Measurements from ENCODE around the gene TEAD4.

TEAD4 gene

DNA sequence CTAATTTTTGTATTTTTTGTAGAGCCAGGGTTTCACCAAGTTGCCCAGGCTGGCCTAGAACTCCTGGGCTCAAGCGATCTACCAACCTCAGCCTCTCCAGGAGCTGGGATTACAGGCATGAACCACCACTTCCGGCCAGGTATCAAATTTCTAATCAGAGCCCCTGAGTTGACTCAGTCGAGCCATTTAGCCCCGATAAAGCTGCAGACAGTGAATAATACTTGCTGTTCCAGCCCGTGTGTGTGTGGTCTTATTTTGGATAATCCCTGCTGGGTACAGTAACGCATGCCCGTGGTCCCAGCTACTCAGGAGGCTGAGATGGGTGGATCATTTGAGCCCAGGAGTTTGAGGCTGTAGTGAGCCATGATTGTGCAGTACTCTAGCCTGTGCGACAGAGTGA, 57.0 kb downstream of the TEAD4 start:
- H3K4me1 ChIP-seq (ENCODE audit: control insufficient read depth, insufficient read depth, low read length): no peaks in the 10 kb centered on the region
- no peaks in the 10 kb centered on the region for H3K9me3 ChIP-seq (ENCODE audit: control insufficient read depth in 2 of 2, low read length in 2 of 2)
- no peak overlapping the region for H3K27ac ChIP-seq (ENCODE audit: low read length)
- no peak overlapping the region for H3K9ac ChIP-seq (ENCODE audit: low read length in 2 of 2)
- H3K4me3 ChIP-seq (ENCODE audit: low read length in 2 of 2): no peak overlapping the region
- H3K36me3 ChIP-seq (ENCODE audit: control insufficient read depth in 2 of 2, insufficient read depth in 2 of 2, low read length in 2 of 2): no peaks in the 10 kb centered on the region
- no peaks in the 10 kb centered on the region for H3K27me3 ChIP-seq (ENCODE audit: control insufficient read depth in 1 of 2, insufficient read depth in 2 of 2, low read length in 2 of 2)

DNA sequence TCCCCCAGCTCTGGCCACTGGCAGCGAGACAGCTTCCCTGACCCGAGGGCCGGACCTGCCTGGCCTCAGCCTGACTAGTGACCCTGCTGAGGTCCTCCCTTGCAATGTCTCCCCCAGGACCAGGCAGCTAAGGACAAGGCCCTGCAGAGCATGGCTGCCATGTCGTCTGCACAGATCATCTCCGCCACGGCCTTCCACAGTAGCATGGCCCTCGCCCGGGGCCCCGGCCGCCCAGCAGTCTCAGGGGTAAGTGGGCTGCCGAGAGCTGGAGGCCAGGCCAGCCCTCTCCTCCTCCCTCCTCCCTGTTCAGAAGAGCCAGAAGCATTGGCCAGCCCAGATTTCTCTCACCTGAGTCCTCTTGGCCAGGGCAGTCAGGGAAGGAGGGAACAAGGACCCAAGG, 58.1 kb downstream of the TEAD4 start:
- Histone ChIP-seq H3K36me3 (ENCODE audit: control insufficient read depth in 2 of 2, insufficient read depth in 2 of 2, low read length in 2 of 2) (peaks cover 0 to 2% of the 10 kb centered on the region in 2 donors), H3K27ac (ENCODE audit: low read length) (no peak overlapping the region), H3K4me1 (ENCODE audit: control insufficient read depth, insufficient read depth, low read length) (no peaks in the 10 kb centered on the region), H3K9me3 (ENCODE audit: control insufficient read depth in 2 of 2, low read length in 2 of 2) (no peaks in the 10 kb centered on the region), H3K9ac (ENCODE audit: low read length in 2 of 2) (no peak overlapping the region), H3K4me3 (ENCODE audit: low read length in 2 of 2) (no peak overlapping the region), H3K27me3 (ENCODE audit: control insufficient read depth in 1 of 2, insufficient read depth in 2 of 2, low read length in 2 of 2) (no peaks in the 10 kb centered on the region)

DNA sequence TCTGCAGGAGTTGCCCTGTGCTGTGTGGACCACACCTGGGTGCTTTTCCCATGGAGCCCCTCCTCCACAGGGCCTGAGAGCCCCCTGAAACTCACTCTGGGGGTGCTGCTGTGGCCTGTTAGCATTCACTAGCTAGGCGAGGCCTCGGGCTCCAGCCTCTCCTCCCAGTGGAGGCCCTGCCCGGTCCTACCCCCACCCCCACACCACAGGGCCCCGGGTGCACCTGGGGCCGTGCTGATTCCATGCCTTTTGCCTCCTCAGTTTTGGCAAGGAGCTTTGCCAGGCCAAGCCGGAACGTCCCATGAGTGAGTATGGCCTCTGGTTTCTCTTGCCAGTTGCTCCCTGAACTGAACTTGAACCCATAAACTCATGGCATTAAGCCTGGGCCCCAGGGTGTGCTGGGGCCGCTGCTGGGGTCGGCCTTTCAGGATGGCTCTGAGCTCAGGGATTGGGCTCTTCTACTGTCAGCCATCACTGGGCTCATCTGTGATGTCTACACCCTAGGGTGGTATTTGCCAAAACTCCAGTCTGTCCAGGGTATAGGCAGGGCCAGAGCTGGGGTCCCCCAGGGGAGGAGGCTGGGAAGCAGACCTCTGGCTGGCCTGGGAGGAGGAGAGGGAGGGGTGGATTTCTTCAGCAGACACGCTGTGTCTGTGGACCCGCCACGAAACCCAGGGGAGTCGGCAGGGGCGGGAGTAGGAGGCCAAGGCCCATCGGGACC, 59.2 kb downstream of the TEAD4 start:
- no peak overlapping the region for H3K27ac ChIP-seq (ENCODE audit: low read length)
- H3K9ac ChIP-seq (ENCODE audit: low read length in 2 of 2): no peak overlapping the region
- no peaks in the 10 kb centered on the region for H3K4me1 ChIP-seq (ENCODE audit: control insufficient read depth, insufficient read depth, low read length)
- no peak overlapping the region for H3K4me3 ChIP-seq (ENCODE audit: low read length in 2 of 2)
- no peaks in the 10 kb centered on the region for H3K27me3 ChIP-seq (ENCODE audit: control insufficient read depth in 1 of 2, insufficient read depth in 2 of 2, low read length in 2 of 2)
- peaks cover 0 to 2% of the 10 kb centered on the region in 2 donors for H3K36me3 ChIP-seq (ENCODE audit: control insufficient read depth in 2 of 2, insufficient read depth in 2 of 2, low read length in 2 of 2)
- H3K9me3 ChIP-seq (ENCODE audit: control insufficient read depth in 2 of 2, low read length in 2 of 2): no peaks in the 10 kb centered on the region

DNA sequence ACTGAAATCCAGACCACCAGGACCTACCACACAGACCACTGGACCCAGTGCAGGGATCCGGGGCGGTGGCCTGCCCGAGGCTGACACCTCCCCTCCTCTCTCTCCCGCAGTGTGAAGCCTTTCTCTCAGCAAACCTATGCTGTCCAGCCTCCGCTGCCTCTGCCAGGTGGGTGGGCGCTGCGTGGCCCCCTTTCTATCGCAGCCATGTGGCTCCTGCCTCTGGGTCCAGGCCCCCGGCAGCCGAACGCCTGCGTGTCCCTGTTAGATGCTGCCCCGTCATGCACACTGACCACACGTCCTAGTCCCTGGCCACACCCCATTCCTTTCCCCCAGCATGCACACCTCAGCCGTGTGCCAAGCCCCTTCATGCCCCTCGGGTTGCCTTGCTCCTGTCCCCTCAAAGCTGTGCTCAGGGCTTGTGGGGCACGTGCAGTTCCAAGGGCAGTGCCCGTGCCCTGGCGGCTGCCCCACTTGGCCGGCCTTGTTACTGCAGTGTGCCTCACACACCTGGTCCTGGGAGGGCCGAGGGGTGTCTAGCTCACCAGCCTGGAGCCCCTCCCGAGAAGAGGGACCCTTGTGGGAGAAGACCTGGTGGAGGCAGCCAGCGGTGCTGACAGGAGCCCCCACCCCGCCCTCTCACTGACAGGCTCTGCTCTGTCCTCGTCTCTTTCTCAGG, 59.9 kb downstream of the TEAD4 start:
- H3K4me3 ChIP-seq (ENCODE audit: low read length in 2 of 2): no peak overlapping the region

DNA sequence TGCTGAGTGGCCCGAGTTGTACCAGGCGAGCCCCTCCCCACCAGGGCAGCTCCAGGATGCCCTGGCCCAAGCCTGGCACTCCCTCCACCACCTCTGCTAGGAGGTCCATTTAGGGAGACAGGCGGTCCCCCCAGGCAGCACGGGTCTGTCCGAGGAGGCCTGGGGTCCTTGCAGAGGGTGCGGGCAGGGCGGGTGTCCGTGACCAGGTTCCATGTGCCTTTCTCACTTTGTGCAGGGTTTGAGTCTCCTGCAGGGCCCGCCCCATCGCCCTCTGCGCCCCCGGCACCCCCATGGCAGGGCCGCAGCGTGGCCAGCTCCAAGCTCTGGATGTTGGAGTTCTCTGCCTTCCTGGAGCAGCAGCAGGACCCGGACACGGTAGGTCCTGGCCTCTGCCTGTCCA, 61.2 kb downstream of the TEAD4 start:
- Histone ChIP-seq H3K4me3 (ENCODE audit: low read length in 2 of 2) (no peak overlapping the region), H3K4me1 (ENCODE audit: control insufficient read depth, insufficient read depth, low read length) (no peaks in the 10 kb centered on the region), H3K36me3 (ENCODE audit: control insufficient read depth in 2 of 2, insufficient read depth in 2 of 2, low read length in 2 of 2) (peaks cover 0 to 2% of the 10 kb centered on the region in 2 donors), H3K9ac (ENCODE audit: low read length in 2 of 2) (no peak overlapping the region), H3K27me3 (ENCODE audit: control insufficient read depth in 1 of 2, insufficient read depth in 2 of 2, low read length in 2 of 2) (no peaks in the 10 kb centered on the region), H3K9me3 (ENCODE audit: control insufficient read depth in 2 of 2, low read length in 2 of 2) (no peaks in the 10 kb centered on the region), H3K27ac (ENCODE audit: low read length) (no peak overlapping the region)

More for the DNA sequence above, 59.9 kb downstream of the TEAD4 start:
- no peaks in the 10 kb centered on the region for H3K9me3 ChIP-seq (ENCODE audit: control insufficient read depth in 2 of 2, low read length in 2 of 2)
- no peaks in the 10 kb centered on the region for H3K4me1 ChIP-seq (ENCODE audit: control insufficient read depth, insufficient read depth, low read length)
- no peaks in the 10 kb centered on the region for H3K27me3 ChIP-seq (ENCODE audit: control insufficient read depth in 1 of 2, insufficient read depth in 2 of 2, low read length in 2 of 2)
- no peak overlapping the region for H3K27ac ChIP-seq (ENCODE audit: low read length)
- H3K9ac ChIP-seq (ENCODE audit: low read length in 2 of 2): no peak overlapping the region
- H3K36me3 ChIP-seq (ENCODE audit: control insufficient read depth in 2 of 2, insufficient read depth in 2 of 2, low read length in 2 of 2): peaks cover 0 to 2% of the 10 kb centered on the region in 2 donors

DNA sequence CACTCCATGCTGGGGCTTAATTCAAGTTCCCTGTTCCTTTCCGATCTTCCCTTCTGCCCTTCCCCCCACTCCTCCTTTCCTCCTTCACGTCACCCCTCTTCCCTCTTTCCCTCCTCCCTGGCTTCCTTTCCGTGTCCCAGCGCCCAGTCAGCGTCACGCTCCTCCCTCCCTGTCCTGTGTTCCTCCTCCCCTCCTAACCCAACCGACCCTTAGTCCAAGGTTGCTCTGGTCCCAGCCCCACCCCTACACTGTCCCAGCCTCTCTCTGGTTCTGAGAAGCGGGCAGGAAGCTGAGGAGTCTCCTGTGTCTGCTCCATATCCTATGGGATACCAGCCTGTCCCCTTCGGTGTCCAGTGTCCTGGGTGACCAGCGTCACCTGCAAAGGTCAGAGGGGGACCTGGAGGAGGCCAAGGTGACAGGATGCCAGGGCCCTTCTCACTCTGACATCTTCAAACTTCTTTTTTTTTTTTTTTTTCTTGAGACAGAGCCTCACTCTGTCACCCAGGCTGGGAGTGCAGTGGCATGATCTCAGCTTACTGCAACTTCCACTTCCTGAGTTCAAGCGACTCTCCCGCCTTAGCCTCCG, 61.7 kb downstream of the TEAD4 start:
- H3K36me3 ChIP-seq (ENCODE audit: control insufficient read depth in 2 of 2, insufficient read depth in 2 of 2, low read length in 2 of 2): peaks cover 0 to 2% of the 10 kb centered on the region in 2 donors
- H3K27me3 ChIP-seq (ENCODE audit: control insufficient read depth in 1 of 2, insufficient read depth in 2 of 2, low read length in 2 of 2): no peaks in the 10 kb centered on the region
- no peak overlapping the region for H3K27ac ChIP-seq (ENCODE audit: low read length)
- no peak overlapping the region for H3K9ac ChIP-seq (ENCODE audit: low read length in 2 of 2)
- H3K9me3 ChIP-seq (ENCODE audit: control insufficient read depth in 2 of 2, low read length in 2 of 2): no peaks in the 10 kb centered on the region
- no peaks in the 10 kb centered on the region for H3K4me1 ChIP-seq (ENCODE audit: control insufficient read depth, insufficient read depth, low read length)
- no peak overlapping the region for H3K4me3 ChIP-seq (ENCODE audit: low read length in 2 of 2)

DNA sequence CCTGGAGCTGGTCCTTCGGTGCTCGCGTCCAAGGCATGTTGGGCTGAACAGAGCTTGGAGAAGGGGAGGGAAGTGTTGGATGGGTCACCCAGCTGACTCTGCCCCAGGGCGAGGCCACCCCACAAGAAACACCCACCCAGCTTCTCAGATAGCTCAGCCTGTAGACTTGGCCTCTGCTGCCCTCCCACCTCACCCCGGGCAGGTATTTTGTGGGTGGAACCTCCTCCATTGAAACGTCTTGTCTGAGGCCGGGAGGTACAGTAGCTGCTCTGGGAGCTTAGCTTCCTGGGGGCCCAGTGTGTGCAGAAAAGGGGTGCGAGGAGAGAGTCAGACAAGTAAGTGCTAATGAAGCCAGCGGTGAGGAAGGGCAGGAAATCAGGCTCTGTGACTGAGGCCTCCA, 63.2 kb downstream of the TEAD4 start:
- Histone ChIP-seq H3K4me1 (ENCODE audit: control insufficient read depth, insufficient read depth, low read length) (peaks cover 2% of the 10 kb centered on the region), H3K27me3 (ENCODE audit: control insufficient read depth in 1 of 2, insufficient read depth in 2 of 2, low read length in 2 of 2) (no peaks in the 10 kb centered on the region), H3K9ac (ENCODE audit: low read length in 2 of 2) (no peak overlapping the region), H3K9me3 (ENCODE audit: control insufficient read depth in 2 of 2, low read length in 2 of 2) (no peaks in the 10 kb centered on the region), H3K36me3 (ENCODE audit: control insufficient read depth in 2 of 2, insufficient read depth in 2 of 2, low read length in 2 of 2) (peaks cover 0 to 2% of the 10 kb centered on the region in 2 donors), H3K4me3 (ENCODE audit: low read length in 2 of 2) (no peak overlapping the region), H3K27ac (ENCODE audit: low read length) (no peak overlapping the region)

DNA sequence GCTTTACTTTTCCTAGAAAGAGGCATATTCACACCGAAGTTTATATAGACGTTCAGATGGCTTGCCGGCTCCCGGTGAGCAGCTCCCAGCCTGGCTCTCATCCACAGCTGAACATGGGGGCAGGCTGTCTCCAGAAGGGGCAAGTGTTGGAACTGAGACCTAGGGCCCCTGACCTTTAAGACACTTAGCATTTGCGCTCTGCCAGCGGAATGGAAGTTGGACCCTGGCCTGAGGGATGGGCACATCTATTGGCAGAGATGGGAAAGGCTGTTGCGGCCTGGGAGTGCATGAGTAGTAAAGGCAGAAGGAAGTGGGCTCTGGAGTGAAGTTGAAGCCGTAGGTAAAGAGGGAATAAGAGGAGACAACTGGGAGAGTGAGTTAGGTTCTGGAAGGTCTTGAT, 63.8 kb downstream of the TEAD4 start:
- H3K4me1 ChIP-seq (ENCODE audit: control insufficient read depth, insufficient read depth, low read length): peaks cover 2% of the 10 kb centered on the region
- peaks cover 0 to 2% of the 10 kb centered on the region in 2 donors for H3K36me3 ChIP-seq (ENCODE audit: control insufficient read depth in 2 of 2, insufficient read depth in 2 of 2, low read length in 2 of 2)
- H3K9me3 ChIP-seq (ENCODE audit: control insufficient read depth in 2 of 2, low read length in 2 of 2): no peaks in the 10 kb centered on the region
- H3K27me3 ChIP-seq (ENCODE audit: control insufficient read depth in 1 of 2, insufficient read depth in 2 of 2, low read length in 2 of 2): no peaks in the 10 kb centered on the region
- no peak overlapping the region for H3K9ac ChIP-seq (ENCODE audit: low read length in 2 of 2)
- no peak overlapping the region for H3K4me3 ChIP-seq (ENCODE audit: low read length in 2 of 2)
- H3K27ac ChIP-seq (ENCODE audit: low read length): no peak overlapping the region

DNA sequence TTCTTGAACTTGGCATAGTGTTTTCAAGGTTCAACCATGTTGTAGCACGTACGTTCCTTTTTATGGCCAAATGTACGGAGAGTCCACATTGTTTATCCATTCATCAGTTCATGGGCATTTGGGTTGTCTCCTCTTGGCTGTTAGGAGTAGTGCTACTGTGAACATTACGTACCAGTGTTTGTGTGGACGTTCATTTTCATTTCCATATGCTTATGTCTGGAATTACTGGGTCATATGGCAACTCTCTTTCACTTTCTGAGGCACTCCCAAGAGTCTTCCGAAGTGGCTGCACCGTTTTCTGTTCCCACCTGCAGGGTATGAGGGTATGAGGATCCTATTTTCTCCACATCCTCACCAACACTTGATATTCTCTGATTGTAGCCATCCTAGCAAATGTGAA, 68.9 kb downstream of the TEAD4 start:
- Histone ChIP-seq H3K9me3 (ENCODE audit: control insufficient read depth in 2 of 2, low read length in 2 of 2) (no peaks in the 10 kb centered on the region), H3K36me3 (ENCODE audit: control insufficient read depth in 2 of 2, insufficient read depth in 2 of 2, low read length in 2 of 2) (peaks cover 0 to 2% of the 10 kb centered on the region in 2 donors), H3K4me1 (ENCODE audit: control insufficient read depth, insufficient read depth, low read length) (peaks cover 2% of the 10 kb centered on the region), H3K9ac (ENCODE audit: low read length in 2 of 2) (no peak overlapping the region), H3K27me3 (ENCODE audit: control insufficient read depth in 1 of 2, insufficient read depth in 2 of 2, low read length in 2 of 2) (no peaks in the 10 kb centered on the region), H3K27ac (ENCODE audit: low read length) (no peak overlapping the region), H3K4me3 (ENCODE audit: low read length in 2 of 2) (peak overlapping the region in 1 of 2 donors; percentile 35)

DNA sequence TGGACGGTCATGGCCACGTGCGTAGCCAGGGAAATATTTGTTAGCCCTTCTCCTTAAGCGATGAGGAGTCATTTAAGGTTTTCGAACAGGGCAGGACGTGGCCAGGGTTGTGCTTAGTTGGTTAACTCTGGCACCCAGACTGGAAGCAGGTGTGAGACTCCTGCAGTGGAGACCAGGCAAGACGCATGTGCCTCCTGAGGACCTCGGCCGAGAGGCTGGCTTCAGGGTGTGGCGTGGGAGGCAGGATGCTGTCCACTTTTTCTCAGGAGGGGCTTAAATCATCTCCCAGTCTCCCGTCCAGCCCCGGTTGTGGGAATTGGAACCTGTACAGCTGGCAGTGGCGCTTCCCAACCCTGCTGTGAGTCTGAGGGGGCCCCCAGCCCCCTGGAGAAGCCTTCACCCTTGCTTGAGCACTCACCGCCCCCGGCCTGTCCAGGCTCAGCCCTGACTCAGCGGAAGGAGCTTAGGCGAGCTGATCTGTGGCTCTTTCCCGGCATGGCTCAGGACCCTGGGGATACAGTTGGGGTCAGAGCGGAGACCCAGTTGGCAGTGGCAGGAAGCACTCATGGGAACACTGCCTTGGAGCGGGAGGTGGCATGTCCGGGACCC, 71.7 kb downstream of the TEAD4 start:
- Histone ChIP-seq H3K4me3 (ENCODE audit: low read length in 2 of 2) (no peak overlapping the region), H3K27me3 (ENCODE audit: control insufficient read depth in 1 of 2, insufficient read depth in 2 of 2, low read length in 2 of 2) (no peaks in the 10 kb centered on the region), H3K9me3 (ENCODE audit: control insufficient read depth in 2 of 2, low read length in 2 of 2) (no peaks in the 10 kb centered on the region), H3K4me1 (ENCODE audit: control insufficient read depth, insufficient read depth, low read length) (peaks cover 11% of the 10 kb centered on the region), H3K9ac (ENCODE audit: low read length in 2 of 2) (no peak overlapping the region), H3K36me3 (ENCODE audit: control insufficient read depth in 2 of 2, insufficient read depth in 2 of 2, low read length in 2 of 2) (peaks cover 0 to 2% of the 10 kb centered on the region in 2 donors), H3K27ac (ENCODE audit: low read length) (no peak overlapping the region)
